Neural crest cell (in vitro differentiated cells): Measurements from ENCODE around the gene GAN. TPM values are rescaled to one million over a fixed set of nuclear protein-coding genes. Genes with fewer than 3 reads are reported as not detected.
"Not testable (repeated sequence)": the region's sequence is repeated elsewhere in the genome, so short reads cannot be mapped to it uniquely, and the experiment has no call there.

Experiments used
- DNase-seq: peaks from one replicate; pipeline ENCODE4 v3.0.0; 2021; ENCODE audit warnings: low read depth, mixed read lengths, low spot score
- H3K27ac Mint-ChIP-seq: one replicate; pipeline ENCODE4 v1.8.0; 2021; ENCODE audit warnings: mild to moderate bottlenecking, mixed read lengths; ENCODE audit not compliant: unreplicated experiment
- H3K27me3 Mint-ChIP-seq: 2 replicates; pipeline ENCODE4 v1.8.0; 2021; ENCODE audit warnings: low read depth, mild to moderate bottlenecking, mixed read lengths
- H3K36me3 Mint-ChIP-seq: 2 replicates; pipeline ENCODE4 v1.8.0; 2021; ENCODE audit warnings: low read depth, mild to moderate bottlenecking, mixed read lengths
- H3K4me1 Mint-ChIP-seq: 2 replicates; pipeline ENCODE4 v1.8.0; 2021; ENCODE audit warnings: mixed read lengths
- H3K4me3 Mint-ChIP-seq: one replicate; pipeline ENCODE4 v1.8.0; 2021; ENCODE audit warnings: mild to moderate bottlenecking, mixed read lengths
- H3K9me3 Mint-ChIP-seq: 2 replicates; pipeline ENCODE4 v1.8.0; 2021; ENCODE audit warnings: mixed read lengths
- total RNA-seq: library from RNA; stranded (reverse); gene quantifications from 2 replicates; pipeline ENCODE4 v1.2.1, GENCODE V29; 2021
- TF ChIP-seq, protein P1 (sequence below): fragments of 200-600 bp; sonication (generic); conservative IDR thresholded peaks from 2 replicates; pipeline ENCODE4 v1.5.0; 2021; ENCODE audit warnings: antibody characterized with exemption, mild to moderate bottlenecking

GAN gene
- total RNA-seq, 1 donor from 2014 or later, result 16.1 TPM

DNA sequence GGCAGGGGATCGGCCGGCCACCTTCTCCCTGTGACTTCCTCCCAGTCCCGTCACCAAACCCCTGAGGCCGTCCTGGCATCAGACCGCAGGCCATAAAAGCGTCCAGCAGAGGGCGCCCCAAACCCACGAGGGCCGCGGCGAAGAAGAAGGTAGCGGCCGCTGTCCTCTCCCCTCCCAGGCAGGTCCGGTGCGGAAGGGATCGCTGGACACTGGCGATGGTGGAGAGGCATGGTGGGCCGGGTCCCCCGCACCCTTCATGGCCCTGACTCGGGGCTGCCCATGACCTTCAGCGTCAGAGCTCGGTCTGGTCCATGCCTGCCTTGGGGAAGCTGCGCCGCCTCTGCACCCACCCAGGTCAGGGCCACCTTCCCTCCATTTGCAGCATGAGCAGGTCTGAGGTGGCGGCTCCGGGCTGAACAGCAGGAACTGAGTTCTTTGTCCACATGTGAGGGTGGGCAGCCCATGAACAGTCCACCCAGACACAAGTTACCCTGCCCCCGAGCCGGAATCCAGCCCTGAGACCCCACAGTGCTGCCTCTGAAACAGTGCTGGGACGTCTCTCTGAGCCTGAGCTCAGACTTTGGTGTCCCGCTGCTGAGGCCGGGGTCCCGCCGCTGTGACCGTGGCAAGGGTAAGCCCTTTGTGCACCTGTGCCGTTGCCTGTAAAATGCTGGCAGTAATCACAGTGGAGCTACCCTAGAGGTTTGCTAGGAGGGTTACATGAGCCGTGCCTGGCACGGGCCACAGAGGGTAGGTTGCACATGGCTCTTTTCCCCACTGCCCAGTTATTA is 89.0 kb downstream of the GAN start:
- Mint-ChIP-seq H3K4me1 (peaks cover 11% of the 10 kb centered on the region), H3K27me3 (peaks cover 13% of the 10 kb centered on the region), H3K36me3 (peaks cover 2% of the 10 kb centered on the region), H3K27ac (no peak overlapping the region), H3K9me3 (no peaks in the 10 kb centered on the region), H3K4me3 (no peak overlapping the region)
- DNase-seq, result peak; percentile 95
- TF ChIP-seq, protein P1, sequence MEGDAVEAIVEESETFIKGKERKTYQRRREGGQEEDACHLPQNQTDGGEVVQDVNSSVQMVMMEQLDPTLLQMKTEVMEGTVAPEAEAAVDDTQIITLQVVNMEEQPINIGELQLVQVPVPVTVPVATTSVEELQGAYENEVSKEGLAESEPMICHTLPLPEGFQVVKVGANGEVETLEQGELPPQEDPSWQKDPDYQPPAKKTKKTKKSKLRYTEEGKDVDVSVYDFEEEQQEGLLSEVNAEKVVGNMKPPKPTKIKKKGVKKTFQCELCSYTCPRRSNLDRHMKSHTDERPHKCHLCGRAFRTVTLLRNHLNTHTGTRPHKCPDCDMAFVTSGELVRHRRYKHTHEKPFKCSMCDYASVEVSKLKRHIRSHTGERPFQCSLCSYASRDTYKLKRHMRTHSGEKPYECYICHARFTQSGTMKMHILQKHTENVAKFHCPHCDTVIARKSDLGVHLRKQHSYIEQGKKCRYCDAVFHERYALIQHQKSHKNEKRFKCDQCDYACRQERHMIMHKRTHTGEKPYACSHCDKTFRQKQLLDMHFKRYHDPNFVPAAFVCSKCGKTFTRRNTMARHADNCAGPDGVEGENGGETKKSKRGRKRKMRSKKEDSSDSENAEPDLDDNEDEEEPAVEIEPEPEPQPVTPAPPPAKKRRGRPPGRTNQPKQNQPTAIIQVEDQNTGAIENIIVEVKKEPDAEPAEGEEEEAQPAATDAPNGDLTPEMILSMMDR, result peak; percentile 99

DNA sequence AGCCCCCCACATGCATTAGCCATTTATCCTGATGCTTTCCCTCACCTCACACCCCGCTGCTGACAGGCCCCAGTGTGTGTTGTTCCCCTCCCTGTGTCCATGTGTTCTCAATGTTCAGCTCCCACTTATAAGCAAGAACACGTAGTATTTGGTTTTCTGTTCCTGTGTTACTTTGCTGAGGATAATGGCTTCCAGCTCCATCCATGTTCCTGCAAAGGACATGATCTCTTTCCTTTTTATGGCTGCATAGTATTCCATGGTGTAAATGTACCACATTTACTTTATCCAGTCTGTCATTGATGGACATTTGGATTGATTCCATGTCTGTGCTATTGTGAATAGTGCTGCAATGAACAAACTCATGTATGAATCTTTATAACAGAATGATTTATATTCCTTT is 90.2 kb downstream of the GAN start:
- not testable (repeated sequence) for H3K27ac Mint-ChIP-seq, H3K36me3 Mint-ChIP-seq, H3K4me3 Mint-ChIP-seq, DNase-seq, H3K9me3 Mint-ChIP-seq
- Mint-ChIP-seq H3K4me1 (peaks cover 11% of the 10 kb centered on the region), H3K27me3 (peaks cover 21% of the 10 kb centered on the region)

DNA sequence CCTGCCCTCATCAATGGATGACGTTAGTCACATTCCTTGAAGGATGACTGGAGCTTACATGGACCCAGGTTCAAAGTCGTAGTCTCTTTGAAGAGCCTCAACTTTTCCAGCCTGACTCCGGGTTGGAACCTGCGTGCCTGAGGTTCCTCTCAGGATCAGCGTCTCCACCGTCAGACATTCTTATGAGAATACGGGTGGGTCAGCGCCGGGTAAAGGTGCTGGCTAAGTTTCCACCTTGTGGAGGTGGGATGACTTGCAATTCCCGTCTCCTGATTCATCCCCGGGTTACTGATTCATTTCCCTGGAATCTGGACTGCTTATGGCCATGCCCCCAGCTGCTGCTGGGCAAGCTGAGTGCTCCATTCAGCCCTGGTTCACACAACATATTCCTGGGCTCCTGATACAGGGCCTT is 90.9 kb downstream of the GAN start:
- Mint-ChIP-seq H3K27me3 (peaks cover 21% of the 10 kb centered on the region), H3K27ac (no peak overlapping the region), H3K9me3 (no peaks in the 10 kb centered on the region), H3K36me3 (no peaks in the 10 kb centered on the region), H3K4me3 (no peak overlapping the region), H3K4me1 (peaks cover 12% of the 10 kb centered on the region)
- TF ChIP-seq, protein P1, result peak; percentile 32
- no peak for DNase-seq

DNA sequence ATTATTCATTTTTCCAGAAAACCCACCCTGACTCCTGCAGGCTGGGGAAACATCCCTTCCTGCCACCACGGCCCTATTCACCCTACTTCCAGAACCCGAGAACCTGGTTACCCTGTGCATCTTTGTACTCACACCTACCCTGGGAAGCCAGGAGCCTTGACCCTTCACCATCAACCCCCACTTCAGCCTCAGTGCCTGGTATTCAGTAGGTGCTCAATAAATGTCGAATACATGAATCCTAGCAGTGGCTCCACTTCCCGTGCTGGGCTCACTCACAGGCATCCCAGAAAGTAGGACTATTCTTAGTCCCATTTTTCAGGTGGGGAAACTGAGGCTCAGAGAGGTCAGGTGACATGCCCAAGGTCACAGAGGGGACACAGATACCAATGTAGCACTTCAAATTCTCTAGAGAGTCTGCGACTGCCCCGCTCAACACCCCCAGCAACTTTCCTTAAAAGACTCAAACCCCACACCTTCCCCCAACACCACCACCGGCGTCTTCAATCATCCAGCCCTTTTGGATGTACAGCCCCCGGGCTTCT is 93.7 kb downstream of the GAN start:
- Mint-ChIP-seq H3K4me3 (no peak overlapping the region), H3K4me1 (peaks cover 8% of the 10 kb centered on the region), H3K36me3 (no peaks in the 10 kb centered on the region), H3K27me3 (peaks cover 28% of the 10 kb centered on the region), H3K27ac (no peak overlapping the region), H3K9me3 (no peaks in the 10 kb centered on the region)
- DNase-seq, result no peak
- TF ChIP-seq, protein P1, result no peak

DNA sequence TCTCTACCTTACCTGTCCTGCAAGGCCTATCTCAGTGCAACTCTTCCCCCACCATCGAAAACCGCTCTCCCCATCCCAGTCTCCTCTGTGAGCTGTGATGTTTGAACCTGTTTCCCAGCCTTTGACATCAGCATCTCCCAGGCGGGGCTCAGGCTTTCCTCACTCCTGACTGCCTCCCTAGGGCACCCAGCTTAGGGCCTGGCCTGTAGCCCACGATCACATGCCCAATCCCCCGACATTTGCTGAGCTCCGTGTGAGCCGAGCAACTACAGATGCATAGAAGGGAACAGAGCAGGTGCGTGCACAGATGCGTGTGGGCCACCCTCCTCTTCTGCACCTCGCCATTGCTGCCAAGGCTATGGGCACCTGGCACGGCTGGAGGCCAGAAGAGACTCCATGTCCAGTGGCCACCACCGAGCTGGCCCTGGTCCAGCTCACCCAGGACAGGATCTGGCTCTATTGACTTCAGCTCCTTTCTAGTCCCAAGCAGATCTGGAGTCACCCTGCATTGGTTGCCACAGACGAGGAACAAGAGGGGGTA is 94.3 kb downstream of the GAN start:
- no peak overlapping the region for H3K27ac Mint-ChIP-seq
- TF ChIP-seq, protein P1, result no peak
- peaks cover 28% of the 10 kb centered on the region for H3K27me3 Mint-ChIP-seq
- H3K4me3 Mint-ChIP-seq, result no peak overlapping the region
- peaks cover 9% of the 10 kb centered on the region for H3K4me1 Mint-ChIP-seq
- no peaks in the 10 kb centered on the region for H3K9me3 Mint-ChIP-seq
- no peaks in the 10 kb centered on the region for H3K36me3 Mint-ChIP-seq
- DNase-seq, result no peak
